Brain microvascular endothelial cell (primary cell): ENCODE results near the gene SERF2.

Source experiments
- DNase-seq: peaks from one replicate; pipeline ENCODE4 v3.0.0-alpha.2; 2020
- H3K27ac ChIP-seq: fragments of 250-450 bp; sonication (Bioruptor Pico); 2 replicates; pipeline ENCODE4 v1.5.1; 2020; ENCODE audit warnings: mild to moderate bottlenecking, moderate library complexity
- H3K27me3 ChIP-seq: fragments of 250-450 bp; sonication (Bioruptor Pico); replicated peaks from 2 replicates; pipeline ENCODE4 v1.5.1; 2020; ENCODE audit warnings: mild to moderate bottlenecking
- H3K36me3 ChIP-seq: fragments of 250-450 bp; sonication (Bioruptor Pico); replicated peaks from 2 replicates; pipeline ENCODE4 v1.5.1; 2020; ENCODE audit warnings: mild to moderate bottlenecking
- H3K4me3 ChIP-seq: 2 replicates; pipeline ENCODE4 v1.5.1; 2011; ENCODE audit warnings: low read depth, mild to moderate bottlenecking, control low read depth, low read length, moderate library complexity
- in situ Hi-C: cut with HindIII; loops from 2 replicates; pipeline ENCODE4 v1.10.0; 2017; ENCODE audit warnings: low sequenced_read_pairs, low pct_ligation_motif_present
- TF ChIP-seq, protein P1 (sequence below): IDR thresholded peaks from 2 replicates; pipeline ENCODE4 v1.5.1; 2011; ENCODE audit warnings: low read depth, mild to moderate bottlenecking, moderate library complexity, low read length, control low read depth, inconsistent platforms; ENCODE audit errors: missing control alignments

SERF2 gene

GRCh38 chr15:43774062-43774461 is 18.1 kb upstream of the SERF2 start:
- TF ChIP-seq, protein P1, sequence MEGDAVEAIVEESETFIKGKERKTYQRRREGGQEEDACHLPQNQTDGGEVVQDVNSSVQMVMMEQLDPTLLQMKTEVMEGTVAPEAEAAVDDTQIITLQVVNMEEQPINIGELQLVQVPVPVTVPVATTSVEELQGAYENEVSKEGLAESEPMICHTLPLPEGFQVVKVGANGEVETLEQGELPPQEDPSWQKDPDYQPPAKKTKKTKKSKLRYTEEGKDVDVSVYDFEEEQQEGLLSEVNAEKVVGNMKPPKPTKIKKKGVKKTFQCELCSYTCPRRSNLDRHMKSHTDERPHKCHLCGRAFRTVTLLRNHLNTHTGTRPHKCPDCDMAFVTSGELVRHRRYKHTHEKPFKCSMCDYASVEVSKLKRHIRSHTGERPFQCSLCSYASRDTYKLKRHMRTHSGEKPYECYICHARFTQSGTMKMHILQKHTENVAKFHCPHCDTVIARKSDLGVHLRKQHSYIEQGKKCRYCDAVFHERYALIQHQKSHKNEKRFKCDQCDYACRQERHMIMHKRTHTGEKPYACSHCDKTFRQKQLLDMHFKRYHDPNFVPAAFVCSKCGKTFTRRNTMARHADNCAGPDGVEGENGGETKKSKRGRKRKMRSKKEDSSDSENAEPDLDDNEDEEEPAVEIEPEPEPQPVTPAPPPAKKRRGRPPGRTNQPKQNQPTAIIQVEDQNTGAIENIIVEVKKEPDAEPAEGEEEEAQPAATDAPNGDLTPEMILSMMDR, result no peak
- in situ Hi-C loops, result no loop called here
- Histone ChIP-seq H3K27ac (no peak overlapping the region), H3K27me3 (no peaks in the 10 kb centered on the region), H3K4me3 (no peak overlapping the region), H3K36me3 (peaks cover 55% of the 10 kb centered on the region)
- DNase-seq, result no peak

DNA sequence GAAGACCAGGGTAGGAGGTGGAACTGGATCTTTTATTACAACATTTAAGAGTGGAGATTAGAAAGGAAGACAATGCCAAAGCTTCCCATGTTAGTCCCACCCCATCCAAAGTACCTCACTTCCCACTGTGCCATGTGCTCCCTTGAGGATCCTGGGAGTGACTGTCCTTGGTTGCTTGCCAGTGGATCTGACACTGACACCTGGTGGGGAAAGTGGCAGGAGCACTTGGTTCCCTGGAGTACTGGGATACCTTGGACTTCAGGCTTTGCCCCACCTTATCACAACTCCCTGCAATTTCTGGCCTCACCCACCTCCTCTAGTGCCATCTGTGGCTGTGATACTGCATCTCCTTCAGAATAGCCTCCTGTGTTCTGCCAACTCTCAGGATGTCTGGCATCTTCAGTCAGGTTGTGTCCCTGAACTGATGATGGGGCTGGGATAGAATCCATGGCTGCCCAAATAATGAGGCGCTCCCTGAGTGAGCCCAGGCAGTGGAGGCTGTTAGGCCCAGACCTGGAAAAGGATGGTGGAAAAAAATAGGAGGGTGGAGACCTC is 16.6 kb upstream of the SERF2 start:
- TF ChIP-seq, protein P1, result peak; percentile 62
- Histone ChIP-seq H3K27ac (no peak overlapping the region), H3K27me3 (no peaks in the 10 kb centered on the region), H3K36me3 (peaks cover 41% of the 10 kb centered on the region), H3K4me3 (no peak overlapping the region)
- in situ Hi-C loops, result no loop called here
- DNase-seq, result peak; percentile 35

DNA sequence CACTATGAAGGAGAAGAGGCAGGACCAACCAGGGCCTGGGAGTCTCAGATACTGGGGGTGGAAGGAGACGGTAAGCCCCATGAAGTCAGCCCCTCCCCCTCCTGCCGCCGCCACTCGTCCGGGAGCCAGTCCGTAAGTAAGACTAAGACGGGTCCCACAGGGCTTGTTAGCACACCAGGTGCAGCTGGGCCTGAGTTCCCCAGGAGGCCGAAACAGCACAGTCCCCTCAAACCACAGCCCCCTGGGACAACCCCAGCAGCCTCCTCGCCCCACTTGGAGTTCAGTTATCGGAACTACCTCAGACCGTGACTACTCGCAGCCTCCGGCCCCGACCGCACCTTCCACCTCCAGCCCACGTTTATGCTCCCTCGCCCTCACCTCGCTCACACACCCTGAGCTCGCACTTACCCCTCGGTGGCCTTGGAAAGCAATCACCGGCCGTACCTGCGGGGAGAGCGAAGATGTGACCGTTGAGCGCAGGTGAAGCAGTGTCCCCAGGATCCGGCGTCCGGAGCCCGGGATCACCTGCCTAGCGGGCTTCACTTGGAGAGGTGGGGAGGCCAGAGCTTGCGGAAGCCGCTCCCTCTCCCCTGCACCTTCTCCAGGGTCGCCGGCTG is 15.9 kb upstream of the SERF2 start:
- Histone ChIP-seq H3K27ac (no peak overlapping the region), H3K27me3 (no peaks in the 10 kb centered on the region), H3K36me3 (peaks cover 35% of the 10 kb centered on the region), H3K4me3 (peak overlapping the region; percentile 61)
- TF ChIP-seq, protein P1, result no peak
- in situ Hi-C loops, result no loop called here
- DNase-seq, result no peak

DNA sequence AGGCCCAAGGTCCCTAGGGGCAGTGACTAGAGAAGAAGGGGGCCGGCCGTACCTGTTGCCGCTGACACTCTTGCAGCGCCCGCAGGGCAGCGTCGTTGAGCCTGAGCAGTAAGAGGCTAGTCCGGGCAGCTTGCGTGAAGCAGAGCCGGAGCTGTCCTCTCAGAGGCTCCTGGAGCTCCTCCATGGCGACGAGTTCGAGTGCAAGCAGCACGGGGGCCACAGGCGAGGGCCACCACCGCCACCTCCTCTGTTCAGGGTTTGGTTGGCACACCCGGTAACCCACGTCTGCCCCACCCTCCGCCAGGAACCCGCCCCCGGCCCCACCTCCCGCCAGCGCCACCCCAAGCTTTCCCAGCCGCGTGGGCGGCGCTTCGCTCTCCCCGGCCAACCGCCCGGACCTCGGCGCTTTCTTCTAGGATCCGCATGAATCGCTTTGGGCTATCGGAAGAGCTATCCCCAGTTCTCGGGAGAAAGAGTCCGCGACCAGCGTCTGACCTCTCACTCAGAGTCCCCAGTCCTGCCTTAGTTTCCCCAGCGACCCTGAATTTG is 15.3 kb upstream of the SERF2 start, which contains the start of gene ELL3:
ELL3 (minus strand) TSS at position 249 of the 549 bp plus-strand sequence; CDS start at position 184, 65 bp downstream.
- TF ChIP-seq, protein P1, result no peak
- peak; percentile 47 for DNase-seq
- in situ Hi-C loops, result no loop called here
- H3K4me3 ChIP-seq, result peak within 1 kb of the TSS; percentile 61
- no peaks in the 10 kb centered on the region for H3K27me3 ChIP-seq
- no peak within 1 kb of the TSS for H3K27ac ChIP-seq
- H3K36me3 ChIP-seq, result peaks cover 30% of the 10 kb centered on the region

- H3K36me3 ChIP-seq, result peaks cover 24% of the 10 kb centered on the region
- H3K27ac ChIP-seq, result no peak overlapping the region
- DNase-seq, result peak; percentile 49
- H3K27me3 ChIP-seq, result no peaks in the 10 kb centered on the region
- H3K4me3 ChIP-seq, result peak overlapping the region; percentile 61
- in situ Hi-C loops, result no loop called here
- TF ChIP-seq, protein P1, result peak; percentile 90
Observed at GRCh38 chr15:43777267-43777914, 14.7 kb upstream of the SERF2 start.
